Activated CD8-positive, alpha-beta memory T cell treated with anti-CD3 and anti-CD28 coated beads, Interleukin-2, amount 50 U/mL, for 1 hour (primary cell): ENCODE measurements around the gene PITPNM2.

ENCODE experiments used
- DNase-seq: peaks from one replicate; pipeline ENCODE4 v3.0.0-alpha.2; 2020; ENCODE audit errors: extremely low read depth

The PITPNM2 gene

DNA sequence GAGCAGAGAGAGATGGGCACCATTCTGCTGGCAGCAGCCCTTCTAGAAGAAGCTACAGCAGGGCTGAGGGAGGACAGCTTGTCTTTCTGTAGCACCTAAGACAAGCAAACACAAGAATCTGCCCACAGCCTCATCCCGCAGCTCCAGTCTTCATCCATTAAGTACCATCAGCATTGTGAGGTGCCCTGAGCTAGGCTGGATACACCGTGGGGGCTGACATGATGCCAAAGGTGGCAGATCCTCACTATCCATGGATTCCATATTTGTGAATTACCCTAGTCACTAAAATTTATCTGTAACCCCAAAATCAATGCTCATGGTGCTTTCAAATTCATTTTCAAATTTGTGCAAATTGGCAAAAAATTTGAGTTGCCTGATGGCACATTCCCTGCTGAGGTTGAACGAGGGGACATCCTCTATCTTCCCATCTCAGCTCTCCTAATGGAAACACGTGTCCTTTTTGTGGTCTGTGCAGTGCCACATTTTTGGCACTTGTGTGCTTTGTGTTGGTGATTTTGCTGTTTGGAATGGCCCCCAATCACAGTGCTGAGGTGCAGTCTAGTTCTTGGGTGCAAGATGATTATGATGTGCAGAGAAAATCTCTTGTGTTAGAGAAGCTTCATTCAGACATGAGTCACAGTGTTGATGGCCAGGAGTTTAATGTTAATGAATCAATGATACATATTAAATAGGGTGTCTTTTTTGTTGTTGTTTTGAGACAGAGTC, 7.0 kb downstream of the PITPNM2 start:
- DNase-seq: no peak

DNA sequence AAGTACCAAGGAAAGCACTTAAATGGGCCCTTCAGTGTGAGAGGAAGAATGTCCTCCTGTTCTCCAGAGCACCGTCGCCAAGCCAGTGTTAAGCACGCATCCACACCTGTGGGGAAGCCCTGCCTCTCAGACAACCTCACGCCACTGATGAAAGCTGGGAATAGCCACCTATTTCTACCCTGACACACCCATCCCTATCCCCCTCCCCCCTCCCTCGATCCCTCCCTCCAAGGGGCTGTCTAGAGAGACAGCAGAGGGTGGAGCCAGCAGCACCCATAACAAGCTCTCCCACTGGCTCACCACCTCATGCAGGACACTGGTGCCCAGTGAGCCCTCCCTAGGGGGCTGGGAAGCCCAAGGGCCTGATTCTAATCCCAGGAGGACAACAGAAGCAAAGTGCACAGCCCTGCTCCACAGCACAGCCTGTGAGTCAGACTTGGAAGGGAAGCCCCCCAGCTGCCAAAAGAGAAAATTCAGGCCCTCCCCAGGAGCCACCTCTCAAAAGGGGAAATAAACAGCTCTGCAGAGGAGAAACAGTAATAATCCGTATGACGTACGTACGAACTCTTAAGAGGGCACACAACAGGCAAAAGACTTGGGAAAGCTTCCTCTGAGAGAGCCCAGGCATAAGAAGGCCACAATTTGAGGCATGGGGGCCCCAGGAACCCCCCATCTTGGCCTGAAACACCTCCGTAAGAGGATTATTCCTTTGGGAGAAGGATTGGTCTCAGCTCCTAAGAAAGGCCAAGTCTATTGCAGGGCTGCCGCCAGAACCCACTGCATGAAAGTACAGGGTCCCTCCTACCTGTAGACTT, 7.8 kb downstream of the PITPNM2 start:
- no peak for DNase-seq

DNA sequence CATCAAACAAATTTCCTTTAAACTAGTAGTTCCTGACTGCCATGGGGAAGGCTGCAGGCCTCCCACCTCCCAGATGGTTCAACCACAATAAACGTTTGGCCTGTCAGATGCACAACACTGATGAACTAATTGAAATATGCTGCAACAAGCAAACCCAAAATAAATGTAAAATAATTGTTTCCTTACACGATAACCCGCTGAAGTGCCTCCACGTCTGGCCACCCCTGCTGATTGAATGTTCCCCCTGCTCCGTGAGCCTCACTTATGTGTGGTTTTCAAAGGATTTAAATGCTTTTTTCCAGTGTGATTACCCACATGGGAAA, 8.4 kb downstream of the PITPNM2 start:
- no peak for DNase-seq

DNA sequence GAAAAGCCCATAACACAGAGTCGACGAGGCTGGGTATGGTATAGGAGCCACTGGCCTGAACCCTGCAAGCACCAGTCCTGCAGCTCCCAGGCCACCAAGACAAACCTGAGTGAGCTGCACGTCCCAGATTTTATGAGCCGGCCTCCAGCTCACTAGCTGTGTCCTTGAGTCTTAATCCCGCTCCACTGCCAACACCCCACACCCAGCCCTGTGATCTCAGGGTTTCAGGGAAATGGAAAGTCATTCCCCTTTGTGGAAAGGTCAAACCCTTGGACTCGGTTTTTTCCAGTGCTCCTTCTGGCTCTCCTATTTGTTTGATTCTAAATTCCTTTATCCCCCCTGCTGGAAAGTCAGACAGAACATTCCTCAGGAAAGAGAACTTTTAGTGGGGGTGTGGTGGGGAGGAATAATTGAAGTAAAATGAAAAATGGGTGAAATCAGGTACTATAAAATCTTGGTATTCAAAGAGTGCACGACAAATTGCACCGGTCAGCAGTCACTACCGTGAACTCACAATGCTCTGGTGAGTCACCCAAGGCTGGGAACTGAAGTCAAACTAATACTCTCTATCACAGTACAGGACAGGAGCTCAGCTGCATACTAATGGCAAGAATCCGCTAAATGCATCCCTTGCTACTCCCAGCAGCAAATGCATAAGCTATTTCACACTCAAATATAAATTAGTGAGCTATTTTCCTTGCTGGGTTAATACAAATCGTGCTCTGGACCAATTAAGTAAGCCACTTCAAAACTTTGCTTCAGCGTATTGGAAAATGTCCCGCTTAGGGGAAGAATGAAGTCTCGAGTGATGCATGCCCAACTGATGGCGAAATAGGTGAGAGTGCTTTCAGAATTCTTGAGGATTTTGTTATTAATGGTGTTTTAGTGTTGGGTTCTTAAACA, 9.0 kb downstream of the PITPNM2 start:
- no peak for DNase-seq

DNA sequence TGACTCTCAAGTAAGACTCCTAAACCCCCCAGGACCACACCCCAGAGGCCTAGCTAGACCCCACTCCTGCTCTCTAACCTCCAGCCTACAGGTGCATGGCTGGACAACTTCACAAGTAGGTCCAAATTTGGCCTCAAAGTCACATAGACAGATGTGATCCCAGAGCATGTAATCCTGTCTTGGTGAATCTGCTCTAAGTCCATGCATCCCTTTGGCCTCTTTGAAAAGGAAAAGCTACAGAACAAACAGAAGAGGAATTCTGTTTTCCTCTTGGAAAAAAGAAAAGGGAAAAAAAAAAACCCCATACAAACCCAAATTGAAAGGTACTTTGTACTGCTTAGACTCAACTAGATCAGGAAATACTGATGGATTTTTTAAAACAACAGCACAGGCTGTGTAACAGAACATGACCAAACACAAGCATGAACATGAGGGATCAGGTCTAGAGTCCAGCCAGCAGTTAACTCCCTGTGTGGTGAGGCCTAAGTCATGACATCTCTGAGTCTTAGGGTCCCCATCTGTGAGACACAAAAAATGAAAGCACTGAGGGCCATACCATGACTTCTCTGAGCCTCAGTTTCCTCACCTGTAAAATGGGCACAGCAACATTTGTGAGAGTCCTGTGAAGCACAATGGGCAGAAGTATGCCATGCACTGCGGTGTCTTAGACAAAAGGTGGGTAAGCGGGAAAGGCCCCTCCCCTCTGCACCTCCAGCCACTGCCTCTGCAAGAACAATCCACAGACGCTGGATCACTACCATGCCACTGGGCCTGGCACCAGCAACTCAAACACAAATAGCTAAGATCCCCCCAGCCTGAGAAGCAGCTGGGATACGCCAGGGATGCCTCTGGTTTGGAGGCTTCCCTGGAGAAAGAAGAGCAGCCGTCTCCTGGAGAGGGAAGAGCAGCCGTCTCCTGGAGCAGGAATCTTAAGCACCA, 9.9 kb downstream of the PITPNM2 start:
- no peak for DNase-seq

DNA sequence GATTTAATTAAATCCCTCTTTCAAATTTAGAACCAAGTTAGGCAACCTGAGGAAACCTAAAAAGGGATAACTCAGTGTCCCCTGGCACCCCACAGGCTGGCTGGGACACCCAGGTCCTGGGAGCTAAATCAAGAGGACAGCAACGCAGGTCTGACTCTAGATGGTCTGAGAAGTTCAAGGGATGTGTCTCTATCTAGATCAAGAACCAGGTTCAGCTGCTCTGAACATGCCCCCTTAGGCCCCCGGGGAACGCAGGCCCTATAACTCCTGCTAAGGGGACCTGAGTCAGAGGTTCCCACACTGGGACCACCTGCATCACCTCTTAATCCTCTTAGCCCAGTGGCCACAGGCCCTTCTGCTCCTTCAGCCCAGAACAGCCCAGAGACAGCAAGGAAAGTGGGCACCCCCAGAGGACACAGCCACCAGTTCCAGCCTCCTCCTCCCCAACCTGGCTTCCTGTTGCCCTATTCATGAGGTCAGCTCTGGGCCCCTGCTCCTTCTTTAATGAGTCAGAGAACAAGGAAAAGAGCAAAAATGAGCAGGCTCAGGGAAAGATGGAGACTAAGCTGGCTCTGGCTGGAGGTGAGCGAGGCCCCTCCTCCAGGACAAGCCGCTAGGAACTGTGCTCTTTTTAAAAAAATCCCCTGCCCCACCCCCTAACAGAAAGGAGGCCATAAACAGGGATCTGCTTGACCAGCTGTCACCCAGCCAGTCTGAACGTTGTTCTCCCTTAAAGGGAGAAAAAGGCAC, 10.8 kb downstream of the PITPNM2 start:
- DNase-seq: no peak

DNA sequence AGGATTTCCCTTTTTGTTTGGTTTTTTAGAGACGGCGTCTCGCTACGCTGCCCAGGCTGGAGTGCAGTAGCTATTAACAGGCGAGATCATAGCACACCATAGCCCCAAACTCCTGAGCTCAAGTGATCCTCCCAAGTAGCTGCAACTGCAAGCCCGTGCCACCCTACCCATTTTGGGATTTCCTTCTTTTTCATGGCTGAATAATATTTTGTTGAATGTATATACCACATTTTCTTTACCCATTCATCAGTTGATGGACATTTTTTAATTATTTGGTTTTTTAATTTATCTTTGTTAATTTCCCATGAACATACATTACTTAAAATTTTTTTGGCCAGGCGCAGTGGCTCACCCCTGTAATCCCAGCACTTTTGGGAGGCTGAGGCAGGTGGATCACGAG, 15.2 kb downstream of the PITPNM2 start:
- DNase-seq: no peak

DNA sequence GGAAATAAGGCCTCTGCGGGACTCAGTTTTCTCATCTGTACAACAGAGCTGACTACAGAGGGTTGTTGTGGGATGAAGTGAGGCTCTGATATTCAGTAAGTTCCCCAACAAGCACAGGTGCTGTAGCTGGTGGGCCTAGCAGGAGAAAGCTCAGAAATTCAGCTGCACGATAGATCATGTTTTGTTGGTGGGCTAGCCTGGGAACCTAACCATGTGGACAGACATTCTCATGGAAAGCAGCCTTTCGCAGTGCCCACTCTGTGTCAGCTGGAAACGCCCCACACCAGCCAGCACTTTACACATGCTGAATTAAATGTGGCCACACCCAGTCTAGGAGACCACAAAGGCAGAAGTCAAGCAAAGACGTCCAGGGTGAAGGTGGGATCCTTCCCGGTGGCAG, 16.1 kb downstream of the PITPNM2 start:
- DNase-seq: no peak

DNA sequence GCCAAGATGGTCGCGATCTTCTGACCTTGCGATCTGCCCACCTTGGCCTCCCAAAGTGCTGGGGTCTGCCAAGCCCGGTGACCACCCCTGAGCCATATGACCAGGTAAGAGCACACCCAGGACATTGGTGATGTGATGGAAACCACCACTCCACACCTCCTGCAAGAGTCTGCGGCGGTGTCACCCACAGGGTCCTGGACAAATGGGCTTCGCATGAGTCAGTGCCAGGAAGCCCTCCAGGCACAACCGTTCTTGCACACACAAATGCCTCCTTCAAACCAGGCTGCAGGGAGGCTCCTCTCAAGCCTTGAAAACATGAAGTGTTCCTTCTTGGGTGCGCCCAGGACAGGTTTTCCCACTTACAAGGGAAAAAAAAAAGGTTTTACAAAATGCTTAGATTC, 16.6 kb downstream of the PITPNM2 start:
- DNase-seq: no peak

DNA sequence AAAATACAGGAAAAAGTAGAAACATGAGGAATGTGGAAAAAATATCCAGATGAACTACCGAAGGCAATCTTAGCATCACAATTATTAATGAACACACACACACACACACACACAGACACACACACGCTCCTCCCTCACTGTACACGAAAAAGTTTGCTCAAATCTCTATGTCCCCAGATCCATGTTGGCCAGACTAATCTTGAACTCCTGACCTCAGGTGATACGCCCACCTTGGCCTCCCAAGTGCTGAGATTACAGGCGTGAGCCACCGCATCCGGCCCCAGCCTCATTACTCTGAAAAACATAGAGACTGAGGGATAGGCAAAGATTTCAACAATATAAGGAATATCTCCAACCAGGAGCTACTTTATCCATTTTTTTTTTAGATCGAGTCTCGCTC, 17.2 kb downstream of the PITPNM2 start:
- no peak for DNase-seq

DNA sequence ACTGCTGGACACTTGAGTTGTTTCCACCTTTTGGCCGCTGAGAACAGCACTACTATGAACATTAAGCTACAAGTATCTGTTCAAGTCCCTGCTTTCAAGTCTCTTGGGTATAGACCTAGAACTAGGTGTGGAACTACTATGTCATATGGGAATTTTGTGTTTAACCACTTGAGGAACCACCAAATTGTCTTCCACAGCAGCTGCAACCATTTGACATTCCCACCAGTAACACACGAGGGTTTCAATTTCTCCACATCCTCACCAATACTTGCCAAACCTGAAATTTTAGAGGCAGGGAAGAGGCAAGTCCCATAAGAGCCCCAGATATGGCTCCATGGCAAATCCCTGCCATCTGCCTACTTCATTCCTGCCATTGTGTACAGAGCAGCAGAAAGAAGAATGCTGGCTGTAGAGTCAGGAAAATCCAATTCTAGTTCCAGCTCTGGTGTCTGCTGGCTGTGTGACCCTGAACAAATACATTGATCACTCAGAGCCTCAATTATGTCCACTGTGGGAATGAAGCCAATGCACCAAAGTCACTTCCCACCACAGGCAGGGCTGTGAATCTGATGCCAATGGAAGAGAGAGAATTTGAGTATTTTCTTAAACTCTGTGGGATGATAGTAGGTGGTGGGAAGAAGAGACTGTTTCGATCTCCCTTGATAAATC, 17.8 kb downstream of the PITPNM2 start:
- no peak for DNase-seq

DNA sequence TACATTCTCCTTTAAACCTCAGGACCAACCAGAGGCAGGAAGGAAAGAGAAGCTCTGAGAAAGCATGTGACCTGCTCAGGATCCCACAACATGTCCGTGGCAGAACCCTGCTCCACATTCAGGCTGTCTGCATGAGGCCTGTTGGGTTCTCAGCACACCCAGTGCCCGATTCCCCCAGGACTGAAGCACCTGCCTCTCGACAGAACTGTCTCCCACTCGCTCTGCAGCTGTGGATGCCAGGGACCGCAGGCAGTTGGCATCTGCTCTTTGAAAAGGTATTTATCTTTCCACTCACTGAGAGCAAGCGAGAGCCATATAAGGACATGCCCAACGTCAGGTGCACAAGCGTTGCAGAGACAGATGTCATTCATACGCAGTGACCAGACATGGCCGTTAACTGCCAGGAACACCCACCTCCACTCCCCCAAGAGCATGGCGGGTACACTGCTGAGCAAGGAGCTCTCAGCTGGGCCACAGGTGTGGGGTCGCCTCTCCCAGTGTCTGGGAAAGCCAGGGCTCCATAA, 18.9 kb downstream of the PITPNM2 start:
- DNase-seq: no peak

DNA sequence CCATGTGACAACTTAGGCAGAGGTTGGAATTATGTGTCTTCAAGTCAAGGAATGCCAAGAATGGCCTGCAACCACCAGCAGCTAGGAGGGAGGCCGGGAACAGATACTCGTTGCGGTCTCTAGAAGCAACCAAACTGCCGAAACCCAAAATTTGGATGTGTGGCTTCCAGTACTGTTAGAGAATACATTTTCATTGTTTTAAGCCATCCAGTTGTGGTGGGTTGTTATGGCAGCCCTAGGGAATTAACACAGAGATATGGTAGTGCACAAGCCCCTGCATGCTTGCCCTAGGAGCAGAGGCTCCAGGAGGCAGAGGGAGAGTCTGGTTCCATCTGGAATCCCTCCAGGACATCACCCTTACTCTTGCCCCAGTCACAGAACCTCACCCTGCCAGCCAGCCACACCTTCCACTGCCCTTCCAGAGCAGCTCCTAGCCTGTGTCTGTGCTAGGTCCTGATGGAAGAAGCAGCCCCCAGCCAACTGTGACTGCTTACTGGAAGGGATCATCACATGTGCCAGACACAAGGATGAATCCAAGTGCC, 19.5 kb downstream of the PITPNM2 start:
- no peak for DNase-seq

DNA sequence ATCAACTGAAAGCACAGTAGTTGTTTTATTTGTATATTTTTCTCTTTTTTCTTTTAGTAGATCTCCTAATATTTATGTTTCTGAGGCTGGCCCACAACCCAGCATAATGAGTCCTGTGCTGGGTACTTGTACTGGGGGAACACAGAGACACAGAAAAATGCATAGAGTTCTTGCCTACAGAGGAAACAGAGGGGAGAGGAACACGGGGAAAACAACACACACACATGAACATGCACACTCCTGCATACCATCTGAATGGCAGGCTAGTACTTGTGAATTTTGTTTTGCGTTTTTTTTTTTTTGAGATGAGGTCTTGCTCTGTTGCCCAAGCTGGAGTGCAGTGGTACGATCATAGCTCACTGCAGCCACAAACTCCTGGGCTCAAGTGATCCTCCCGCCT, 21.3 kb downstream of the PITPNM2 start:
- no peak for DNase-seq

DNA sequence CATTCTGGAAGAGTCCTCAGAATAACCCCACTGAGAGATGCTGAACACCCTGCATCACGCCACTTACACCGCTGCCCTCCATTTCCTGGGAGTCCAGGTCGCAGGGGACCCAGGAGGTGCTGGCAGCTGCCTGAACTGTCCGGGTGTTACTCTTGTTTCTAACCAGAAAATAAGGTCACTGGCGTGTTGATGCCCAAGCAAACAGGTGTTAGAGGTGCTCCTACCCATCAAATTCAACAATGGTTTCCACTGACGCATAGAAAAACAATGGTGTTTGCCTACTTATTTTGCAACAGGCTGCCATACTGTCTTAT, 23.8 kb downstream of the PITPNM2 start:
- no peak for DNase-seq

DNA sequence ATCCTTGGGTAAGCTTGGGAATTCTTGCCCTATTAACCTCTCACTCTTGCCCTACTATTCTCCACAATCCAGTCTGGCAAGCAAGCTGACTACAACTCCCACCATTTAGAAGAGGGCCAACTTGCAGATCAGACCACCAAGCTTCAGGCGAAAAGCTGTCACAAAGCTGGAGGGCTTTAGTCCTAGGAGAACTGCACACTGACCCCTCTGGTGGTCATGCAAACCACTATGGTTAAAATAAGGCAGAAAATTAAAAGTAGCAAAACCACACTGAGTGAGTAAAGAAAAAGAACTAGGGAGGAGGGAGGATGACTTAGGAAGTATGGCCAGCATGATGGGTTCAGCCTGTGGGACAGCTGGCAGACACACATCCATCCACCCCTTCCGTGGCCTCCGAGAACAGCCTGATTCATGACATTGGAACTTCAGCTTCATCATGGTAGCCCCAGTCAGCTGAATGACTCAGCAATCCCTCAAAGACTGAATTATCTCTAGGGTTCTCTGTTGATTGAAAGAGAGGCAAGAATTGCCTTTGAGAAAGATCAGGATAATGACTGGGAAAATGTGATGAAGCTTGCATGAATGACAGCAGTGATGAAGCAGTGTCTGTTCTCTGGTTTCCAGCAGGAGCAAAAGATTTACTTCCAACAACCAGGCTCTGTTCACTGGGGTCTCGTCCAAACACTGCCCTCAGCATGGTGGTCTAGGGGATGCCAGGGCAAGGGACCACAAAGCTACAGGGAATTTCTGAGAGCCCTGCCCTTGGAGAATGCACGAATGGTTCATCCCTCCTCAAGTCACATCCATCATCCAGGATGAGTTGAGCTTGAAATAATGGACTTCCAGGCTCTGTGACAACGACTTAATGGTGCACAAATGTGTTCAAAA, 24.4 kb downstream of the PITPNM2 start:
- no peak for DNase-seq

DNA sequence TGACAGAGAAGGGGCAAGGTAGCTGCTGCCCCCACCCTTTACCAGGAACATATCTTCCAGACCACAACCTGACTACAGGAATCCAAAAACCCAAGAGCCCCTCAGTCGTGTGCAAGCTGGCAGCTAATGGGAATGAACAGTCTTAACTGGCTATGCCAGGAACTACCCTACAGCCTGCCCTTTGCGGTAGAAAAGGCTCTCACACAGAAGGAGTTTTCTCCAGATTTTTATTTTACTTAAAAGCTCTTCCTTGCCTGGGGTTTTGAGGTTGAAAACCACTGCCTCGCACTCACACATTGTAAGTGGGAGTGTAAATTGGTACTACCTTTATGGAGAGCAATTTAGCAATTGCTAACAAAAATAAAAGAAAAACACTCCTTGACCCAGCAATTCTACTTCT, 28.3 kb downstream of the PITPNM2 start:
- DNase-seq: no peak

DNA sequence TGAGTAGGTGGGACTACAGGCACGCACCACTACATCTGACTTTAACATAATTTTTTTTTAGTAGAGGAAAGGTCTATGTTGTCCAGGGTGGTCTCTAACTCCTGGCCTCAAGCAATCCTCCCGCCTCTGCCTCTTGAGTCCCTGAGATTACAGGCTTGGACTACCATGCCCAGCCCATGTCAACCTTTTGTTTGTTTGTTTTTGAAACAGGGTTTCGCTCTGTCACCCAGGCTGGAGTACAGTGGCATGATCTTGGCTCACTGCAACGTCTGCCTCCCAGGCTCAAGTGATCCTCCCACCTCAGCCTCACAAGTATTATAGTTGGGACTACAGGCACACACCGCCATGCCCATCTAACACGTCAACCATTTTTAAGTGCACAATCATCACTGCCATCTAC, 29.2 kb downstream of the PITPNM2 start:
- no peak for DNase-seq
